ENCODE data around the gene AHCTF1. TPM values are rescaled to one million over a fixed set of nuclear protein-coding genes. Genes with fewer than 3 reads are reported as not detected.

The AHCTF1 gene
- total RNA-seq, 1 donor from 2014 or later: 20.8 TPM

GRCh38 chr1:246790833-246791232 is 140.9 kb downstream of the AHCTF1 start:
- Histone ChIP-seq H3K4me3 (no peak overlapping the region), H3K4me1 (peaks cover 19% of the 10 kb centered on the region), H3K27me3 (ENCODE audit: low read depth) (peaks cover 5% of the 10 kb centered on the region), H3K9me3 (replicated peaks) (no peaks in the 10 kb centered on the region), H3K36me3 (no peaks in the 10 kb centered on the region), H3K27ac (replicated peaks) (no peak overlapping the region)
- intact Hi-C loops (cut with micrococcal nuclease): no loop called here
- no peak for DNase-seq
- TF ChIP-seq, protein P1, sequence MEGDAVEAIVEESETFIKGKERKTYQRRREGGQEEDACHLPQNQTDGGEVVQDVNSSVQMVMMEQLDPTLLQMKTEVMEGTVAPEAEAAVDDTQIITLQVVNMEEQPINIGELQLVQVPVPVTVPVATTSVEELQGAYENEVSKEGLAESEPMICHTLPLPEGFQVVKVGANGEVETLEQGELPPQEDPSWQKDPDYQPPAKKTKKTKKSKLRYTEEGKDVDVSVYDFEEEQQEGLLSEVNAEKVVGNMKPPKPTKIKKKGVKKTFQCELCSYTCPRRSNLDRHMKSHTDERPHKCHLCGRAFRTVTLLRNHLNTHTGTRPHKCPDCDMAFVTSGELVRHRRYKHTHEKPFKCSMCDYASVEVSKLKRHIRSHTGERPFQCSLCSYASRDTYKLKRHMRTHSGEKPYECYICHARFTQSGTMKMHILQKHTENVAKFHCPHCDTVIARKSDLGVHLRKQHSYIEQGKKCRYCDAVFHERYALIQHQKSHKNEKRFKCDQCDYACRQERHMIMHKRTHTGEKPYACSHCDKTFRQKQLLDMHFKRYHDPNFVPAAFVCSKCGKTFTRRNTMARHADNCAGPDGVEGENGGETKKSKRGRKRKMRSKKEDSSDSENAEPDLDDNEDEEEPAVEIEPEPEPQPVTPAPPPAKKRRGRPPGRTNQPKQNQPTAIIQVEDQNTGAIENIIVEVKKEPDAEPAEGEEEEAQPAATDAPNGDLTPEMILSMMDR (IDR thresholded peaks at IDR 0.05; ENCODE audit: borderline replicate concordance): no peak

DNA sequence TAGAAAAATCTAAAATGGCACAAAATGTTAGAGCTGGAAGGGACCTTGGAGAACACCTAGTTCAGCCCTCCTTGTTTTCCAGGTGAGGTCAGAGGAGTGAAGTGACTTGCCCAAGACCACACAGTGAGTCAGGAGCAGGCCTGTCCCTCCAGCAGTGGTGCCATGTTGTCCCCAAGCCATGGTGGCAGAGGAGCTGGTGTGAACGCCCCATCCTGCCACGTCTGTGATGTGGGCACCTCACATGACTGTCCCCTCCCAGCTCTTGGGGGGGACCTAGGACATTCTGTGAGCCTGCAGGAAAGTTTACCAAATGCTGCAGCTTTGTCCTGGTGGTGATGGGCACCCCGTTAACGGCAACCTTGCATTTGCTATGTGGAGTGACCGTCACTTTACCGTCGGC is 141.4 kb downstream of the AHCTF1 start:
- peaks cover 19% of the 10 kb centered on the region for H3K4me1 ChIP-seq
- no peak overlapping the region for H3K27ac ChIP-seq (replicated peaks)
- intact Hi-C loops (cut with micrococcal nuclease): no loop called here
- H3K4me3 ChIP-seq: no peak overlapping the region
- TF ChIP-seq, protein P1 (IDR thresholded peaks at IDR 0.05; ENCODE audit: borderline replicate concordance): no peak
- no peaks in the 10 kb centered on the region for H3K36me3 ChIP-seq
- peaks cover 5% of the 10 kb centered on the region for H3K27me3 ChIP-seq (ENCODE audit: low read depth)
- H3K9me3 ChIP-seq (replicated peaks): no peaks in the 10 kb centered on the region
- no peak for DNase-seq

DNA sequence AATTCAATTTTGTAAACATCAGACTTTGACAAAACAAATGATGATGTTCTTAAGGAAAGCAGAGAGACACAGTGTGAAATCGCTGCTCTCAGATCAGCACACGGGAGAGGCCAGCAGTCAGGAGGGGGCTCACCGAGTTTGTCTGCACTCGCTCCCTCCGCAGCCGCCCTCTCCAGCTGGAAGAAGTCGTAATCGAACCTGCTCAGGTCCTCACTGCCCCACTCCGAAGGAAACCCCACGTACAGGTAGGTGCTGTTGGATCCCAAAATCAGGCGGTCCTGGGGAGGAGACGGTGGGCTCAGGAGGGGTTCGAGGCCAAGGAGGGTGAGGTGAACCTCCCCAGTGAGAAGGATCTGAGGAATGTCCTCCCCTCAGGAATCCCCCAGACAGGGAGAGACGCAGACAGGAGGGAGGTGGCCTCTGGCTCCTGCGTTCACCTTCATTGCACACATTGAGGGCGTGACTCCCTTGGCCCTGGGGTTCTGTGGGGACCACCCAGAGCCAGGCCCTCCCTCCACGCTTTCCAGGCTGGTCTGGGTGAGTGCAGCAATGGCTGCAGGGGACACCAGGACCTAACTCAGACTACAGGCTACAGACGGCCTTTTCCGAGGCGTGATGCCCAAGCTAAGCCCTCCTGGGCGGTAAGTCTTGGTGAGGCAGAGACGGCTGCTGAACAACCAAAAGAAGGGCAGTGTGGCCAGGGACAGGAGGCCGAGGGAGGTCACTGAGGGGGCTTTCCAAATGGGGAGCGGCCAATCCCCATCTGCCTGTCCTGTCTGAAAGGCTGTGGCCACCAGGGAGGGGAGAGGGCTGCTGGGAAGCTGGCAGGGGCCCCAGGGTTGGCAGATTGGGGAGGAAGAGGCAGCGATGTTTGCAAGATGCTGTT is 142.1 kb downstream of the AHCTF1 start:
- intact Hi-C loops (cut with micrococcal nuclease): no loop called here
- Histone ChIP-seq H3K27ac (replicated peaks) (no peak overlapping the region), H3K4me3 (no peak overlapping the region), H3K27me3 (ENCODE audit: low read depth) (peaks cover 5% of the 10 kb centered on the region), H3K4me1 (peaks cover 18% of the 10 kb centered on the region), H3K9me3 (replicated peaks) (no peaks in the 10 kb centered on the region), H3K36me3 (no peaks in the 10 kb centered on the region)
- TF ChIP-seq, protein P1 (IDR thresholded peaks at IDR 0.05; ENCODE audit: borderline replicate concordance): no peak
- DNase-seq: no peak

Other genes with a start within 250 kb of the AHCTF1 start
- 29.4 TPM for gene SCCPDH, start 207.5 kb downstream of the AHCTF1 start, total RNA-seq
- gene ZNF695, start 76.1 kb upstream of the AHCTF1 start, total RNA-seq: not detected
- gene ZNF670, start 146.9 kb upstream of the AHCTF1 start, total RNA-seq: 1.5 TPM
- gene ZNF669, start 172.4 kb upstream of the AHCTF1 start, total RNA-seq: 3.2 TPM
- 7.6 TPM for gene ZNF124, start 240.1 kb upstream of the AHCTF1 start, total RNA-seq

Data from left ventricle myocardium inferior (tissue), 1 donor.